ENCODE data around the gene DENND1A.

GRCh38 chr9:123929177-123929869 is 603 bp downstream of the DENND1A start:
- TF ChIP-seq, protein P1, sequence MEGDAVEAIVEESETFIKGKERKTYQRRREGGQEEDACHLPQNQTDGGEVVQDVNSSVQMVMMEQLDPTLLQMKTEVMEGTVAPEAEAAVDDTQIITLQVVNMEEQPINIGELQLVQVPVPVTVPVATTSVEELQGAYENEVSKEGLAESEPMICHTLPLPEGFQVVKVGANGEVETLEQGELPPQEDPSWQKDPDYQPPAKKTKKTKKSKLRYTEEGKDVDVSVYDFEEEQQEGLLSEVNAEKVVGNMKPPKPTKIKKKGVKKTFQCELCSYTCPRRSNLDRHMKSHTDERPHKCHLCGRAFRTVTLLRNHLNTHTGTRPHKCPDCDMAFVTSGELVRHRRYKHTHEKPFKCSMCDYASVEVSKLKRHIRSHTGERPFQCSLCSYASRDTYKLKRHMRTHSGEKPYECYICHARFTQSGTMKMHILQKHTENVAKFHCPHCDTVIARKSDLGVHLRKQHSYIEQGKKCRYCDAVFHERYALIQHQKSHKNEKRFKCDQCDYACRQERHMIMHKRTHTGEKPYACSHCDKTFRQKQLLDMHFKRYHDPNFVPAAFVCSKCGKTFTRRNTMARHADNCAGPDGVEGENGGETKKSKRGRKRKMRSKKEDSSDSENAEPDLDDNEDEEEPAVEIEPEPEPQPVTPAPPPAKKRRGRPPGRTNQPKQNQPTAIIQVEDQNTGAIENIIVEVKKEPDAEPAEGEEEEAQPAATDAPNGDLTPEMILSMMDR (IDR thresholded peaks at IDR 0.05; ENCODE audit: insufficient read depth, low read length, poor library complexity, severe bottlenecking), result no peak
- no peak for TF ChIP-seq EZH2phosphoT487 (conservative IDR thresholded peaks at IDR 0.05; ENCODE audit: low read length)

Measured in SU-DHL-6 (cell line).